Body of pancreas (tissue), 4 donors: ENCODE measurements around the gene RPN2. TPM values are rescaled to one million over a fixed set of nuclear protein-coding genes. Genes with fewer than 3 reads are reported as not detected.

Experiments
- ATAC-seq: fragments of 150-250 bp; one replicate; pipeline ENCODE4 v1.9.1; 2016
- DNase-seq, 4 donors: peaks; one replicate each; pipeline ENCODE4 v3.0.0-alpha.2; 2019
- H3K27ac ChIP-seq, 4 donors: fragments of 200-600 bp; sonication (generic); 1 replicate in 3 of 4; 2 replicates in 1 of 4; pipeline versions ENCODE4 v1.5.1 to v1.6.1; 2016 to 2019; ENCODE audit warnings: mild to moderate bottlenecking in 1 of 4, mixed read lengths in 1 of 4, moderate library complexity in 1 of 4
- H3K27me3 ChIP-seq, 2 donors: fragments of 200-600 bp; sonication (generic); one replicate each; pipeline ENCODE4 v1.6.0; 2016; ENCODE audit warnings: mild to moderate bottlenecking in 1 of 2
- H3K36me3 ChIP-seq, 2 donors: fragments of 200-600 bp; sonication (generic); replicated peaks in 1 of 2; 2 replicates each; pipeline ENCODE4 v1.5.1; 2016; ENCODE audit warnings: low read depth in 2 of 2; ENCODE audit not compliant: insufficient read depth in 1 of 2
- H3K4me1 ChIP-seq: fragments of 200-600 bp; sonication (generic); one replicate; pipeline ENCODE4 v1.6.0; 2016
- H3K4me3 ChIP-seq, 2 donors: fragments of 200-600 bp; sonication (generic); 1 replicate in 1 of 2; 2 replicates in 1 of 2; pipeline ENCODE4 v1.5.1; 2016 to 2019
- H3K9me3 ChIP-seq, 3 donors: fragments of 200-600 bp; sonication (generic); 1 replicate in 2 of 3; 2 replicates in 1 of 3; pipeline ENCODE4 v1.5.1; 2016
- CTCF ChIP-seq, 7 experiments: fragments of 450-650 bp in 4 of 7; fragments of 200-600 bp in 3 of 7; sonication (generic) in 3 of 7; IDR thresholded peaks; one replicate each; pipeline ENCODE4 v1.5.1; 2016 to 2019; ENCODE audit warnings: antibody characterized with exemption in 7 of 7
- POLR2A ChIP-seq, 3 donors: fragments of 450-650 bp; IDR thresholded peaks; one replicate each; pipeline ENCODE4 v1.6.1; 2016; ENCODE audit warnings: antibody characterized with exemption in 3 of 3, mild to moderate bottlenecking in 2 of 3
- WGBS, 2 donors: methylation state at CpG; one replicate each; pipeline ENCODE4 v1.1.5; 2017; 5-methylcytosine and 5-hydroxymethylcytosine counted together
- intact Hi-C: fragments of 100-400 bp; cut with DNase I; formaldehyde crosslinking; loops from one replicate; pipeline ENCODE4 v1.15.1; 2023
- total RNA-seq, 2 donors: library from RNA; depleted of rRNA; stranded (reverse); fragments of >200 nt; gene quantifications; one replicate each; pipeline ENCODE4 v1.1.0, GENCODE V29; 2016

RPN2 gene
- total RNA-seq, 2 donors from 2014 or later: 70.0 to 111 TPM

DNA sequence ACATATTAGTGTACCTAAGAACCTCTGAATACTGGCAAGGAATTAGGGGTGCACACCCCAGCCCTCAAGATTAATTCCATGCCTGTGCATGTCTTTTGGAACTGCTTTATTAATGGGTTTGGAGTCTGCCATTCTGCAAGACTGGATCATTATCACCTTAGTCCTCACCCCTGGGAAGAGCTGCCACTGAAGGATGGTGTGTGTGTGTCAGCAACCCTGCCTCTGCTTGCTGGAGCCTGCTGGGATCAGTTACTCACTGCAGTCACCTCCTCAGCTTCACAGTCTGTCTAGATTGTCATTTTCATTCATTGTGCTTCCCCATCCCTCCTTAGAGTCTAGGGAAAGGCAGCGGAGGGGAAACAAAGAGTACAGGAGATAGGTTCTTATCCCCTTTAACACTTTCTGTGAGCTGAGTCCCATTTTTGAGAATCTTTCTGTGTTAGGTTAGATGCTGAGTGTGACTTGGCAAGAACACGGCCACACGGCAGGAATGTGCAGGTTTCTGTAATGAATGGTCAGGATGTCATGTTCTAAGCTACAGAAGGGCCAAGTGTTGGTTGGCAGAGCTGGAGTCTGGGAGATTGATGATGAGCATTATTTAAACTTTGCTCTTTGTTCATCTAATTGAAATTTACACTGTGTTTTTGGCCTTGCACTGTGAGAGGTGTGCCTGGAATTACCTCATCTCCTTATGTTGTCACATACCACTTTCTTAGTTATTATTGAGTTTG lies 61.4 kb downstream of the RPN2 start:
- H3K4me1 ChIP-seq: peaks cover 5% of the 10 kb centered on the region
- no peaks in the 10 kb centered on the region for H3K9me3 ChIP-seq
- peaks cover 4 to 49% of the 10 kb centered on the region in 2 donors for H3K36me3 ChIP-seq
- 78 to 87% methylated on average over 3 of the region's 3 CpGs for WGBS, 2 donors
- no peaks in the 10 kb centered on the region for H3K27me3 ChIP-seq
- no peak for TF ChIP-seq CTCF (IDR thresholded peaks at IDR 0.05)
- no peak for TF ChIP-seq POLR2A (IDR thresholded peaks at IDR 0.05)
- DNase-seq: no peak
- H3K27ac ChIP-seq: no peak overlapping the region
- intact Hi-C loops: no loop called here
- H3K4me3 ChIP-seq: no peak overlapping the region
- no peak for ATAC-seq

GRCh38 chr20:37242503-37242902 lies 63.4 kb downstream of the RPN2 start:
- 53 to 68% methylated on average over 4 of the region's 4 CpGs for WGBS, 2 donors
- Histone ChIP-seq H3K9me3 (no peaks in the 10 kb centered on the region), H3K27ac (no peak overlapping the region), H3K4me1 (peaks cover 5% of the 10 kb centered on the region), H3K27me3 (no peaks in the 10 kb centered on the region), H3K4me3 (no peak overlapping the region), H3K36me3 (peaks cover 0 to 33% of the 10 kb centered on the region in 2 donors)
- no peak for DNase-seq
- no peak for ATAC-seq
- intact Hi-C loops: no loop called here
- TF ChIP-seq CTCF (IDR thresholded peaks at IDR 0.05): no peak
- TF ChIP-seq POLR2A (IDR thresholded peaks at IDR 0.05): no peak

DNA sequence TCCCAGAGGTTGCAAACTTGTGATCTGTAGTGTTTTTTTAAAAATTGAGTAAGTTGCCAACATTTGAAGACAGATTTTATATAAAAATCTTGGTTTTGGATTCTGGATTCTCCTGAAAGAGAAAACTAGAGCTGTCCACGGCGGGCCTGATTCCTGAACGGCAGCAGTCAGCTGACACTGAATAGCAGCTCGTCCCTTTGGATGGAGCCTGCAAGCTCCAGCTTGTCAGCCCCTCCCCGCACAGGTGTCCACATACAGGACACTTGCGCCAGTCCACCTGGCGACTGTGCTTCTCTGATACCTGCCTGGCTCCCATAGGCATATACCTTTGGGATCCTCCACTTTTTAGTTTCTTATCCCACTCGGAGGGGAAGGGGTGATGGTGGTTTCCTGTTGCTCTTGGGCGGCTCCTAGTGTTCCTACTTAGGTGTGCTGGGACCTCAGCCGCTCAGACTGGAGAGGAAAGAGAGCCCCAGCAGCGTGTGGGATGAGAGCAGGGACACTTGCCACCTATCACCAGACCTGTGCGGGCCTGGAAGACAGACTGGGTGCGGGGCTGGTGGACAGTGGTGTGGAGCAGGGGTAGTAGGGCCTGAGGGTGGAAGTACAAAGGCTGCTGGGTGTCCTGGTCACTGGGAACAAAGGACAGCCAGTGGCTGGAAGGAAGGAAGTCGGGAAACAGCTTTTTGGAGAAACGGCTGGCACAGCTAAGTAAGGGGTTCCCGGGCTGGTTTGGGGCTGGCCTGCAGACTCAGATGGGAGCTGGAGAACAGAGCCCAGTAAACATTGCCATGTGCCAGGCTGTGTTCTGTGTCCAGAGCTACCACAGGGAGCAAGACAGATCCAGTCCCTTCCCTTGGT lies 64.2 kb downstream of the RPN2 start:
- Histone ChIP-seq H3K4me1 (peaks cover 5% of the 10 kb centered on the region), H3K27me3 (no peaks in the 10 kb centered on the region), H3K36me3 (peaks cover 0 to 29% of the 10 kb centered on the region in 2 donors), H3K9me3 (no peaks in the 10 kb centered on the region), H3K4me3 (no peak overlapping the region), H3K27ac (no peak overlapping the region)
- DNase-seq (no peak), ATAC-seq (no peak)
- TF ChIP-seq POLR2A (IDR thresholded peaks at IDR 0.05): no peak
- no peak for TF ChIP-seq CTCF (IDR thresholded peaks at IDR 0.05)
- WGBS, 2 donors: 93 to 95% methylated on average over 16 of the region's 16 CpGs
- intact Hi-C loops: no loop called here

GRCh38 chr20:37243937-37244571 lies 64.9 kb downstream of the RPN2 start:
- peak in 3 of 4 donors; percentile 16 to 38 (median 35) for DNase-seq
- no peak for ATAC-seq
- intact Hi-C loops: no loop called here
- no peaks in the 10 kb centered on the region for H3K9me3 ChIP-seq
- H3K36me3 ChIP-seq: peaks cover 0 to 25% of the 10 kb centered on the region in 2 donors
- H3K27ac ChIP-seq: no peak overlapping the region
- H3K4me1 ChIP-seq: peaks cover under 1% of the 10 kb centered on the region
- H3K27me3 ChIP-seq: no peaks in the 10 kb centered on the region
- 69 to 71% methylated on average over 8 of the region's 8 CpGs for WGBS, 2 donors
- TF ChIP-seq CTCF (IDR thresholded peaks at IDR 0.05): no peak
- TF ChIP-seq POLR2A (IDR thresholded peaks at IDR 0.05): no peak
- H3K4me3 ChIP-seq: no peak overlapping the region
